SK-N-SH (cell line): Measurements from ENCODE around the gene S100A2. TPM values are rescaled to one million over a fixed set of nuclear protein-coding genes. Genes with fewer than 3 reads are reported as not detected.
"Not testable (repeated sequence)": the region's sequence is repeated elsewhere in the genome, so short reads cannot be mapped to it uniquely, and the experiment has no call there.

Experiments used
- CTCF ChIA-PET: fragments of 300-600, 350-600 bp; formaldehyde crosslinking; extraction: SDS; loops from one replicate; lab custom pipeline; 2021; lab: Yijun Ruan, JAX
- POLR2A ChIA-PET: fragments of 350-600 bp; sonication (Branson Sonifier 250); formaldehyde crosslinking; extraction: SDS; loops from one replicate; lab custom pipeline; 2020; ENCODE audit warnings: antibody characterized with exemption, inconsistent platforms; lab: Yijun Ruan, JAX
- DNase-seq: peaks from one replicate; pipeline ENCODE4 v3.0.0; 2012
- H2AFZ ChIP-seq: fragments of 200-600 bp; sonication (generic); 2 replicates; pipeline ENCODE4 v1.8.1; 2016; ENCODE audit warnings: antibody characterized with exemption, mild to moderate bottlenecking, low read depth
- H3F3A ChIP-seq: fragments of 200-600 bp; sonication (generic); replicated peaks from 2 replicates; pipeline ENCODE3; 2016; ENCODE audit warnings: antibody characterized with exemption, mild to moderate bottlenecking; ENCODE audit not compliant: insufficient read depth
- H3K27ac ChIP-seq, 2 experiments: fragments of 200-500 bp in 1 of 2; fragments of 200-600 bp in 1 of 2; sonication (Bioruptor generic) in 1 of 2; sonication (generic), shearing (Covaris generic) in 1 of 2; 2 replicates each; pipeline versions ENCODE4 v1.5.1 to v1.6.1; 2014 to 2016; ENCODE audit warnings: low read depth in 2 of 2, inconsistent platforms in 1 of 2, low read length in 1 of 2, mild to moderate bottlenecking in 1 of 2, mixed read lengths in 1 of 2
- H3K27me3 ChIP-seq: fragments of 200-600 bp; sonication (generic), shearing (Covaris generic); 2 replicates; pipeline ENCODE4 v1.6.1; 2016; ENCODE audit warnings: mixed run types; ENCODE audit not compliant: insufficient read depth
- H3K36me3 ChIP-seq, 2 experiments: fragments of 200-500 bp in 1 of 2; fragments of 200-600 bp in 1 of 2; sonication (Bioruptor generic) in 1 of 2; sonication (generic) in 1 of 2; replicated peaks in 1 of 2; 2 replicates each; pipeline versions ENCODE3 to v1.5.1; 2014 to 2016; ENCODE audit warnings: low read length in 1 of 2, mild to moderate bottlenecking in 1 of 2; ENCODE audit not compliant: insufficient read depth in 2 of 2, control insufficient read depth in 1 of 2
- H3K4me1 ChIP-seq, 2 experiments: fragments of 200-500 bp in 1 of 2; fragments of 200-600 bp in 1 of 2; sonication (Bioruptor generic) in 1 of 2; sonication (generic), shearing (Covaris generic) in 1 of 2; 2 replicates each; pipeline versions ENCODE4 v1.5.1 to v1.6.1; 2014 to 2016; ENCODE audit warnings: low read depth in 1 of 2, low read length in 1 of 2, mixed run types in 1 of 2; ENCODE audit not compliant: insufficient read depth in 2 of 2, control insufficient read depth in 1 of 2
- H3K4me2 ChIP-seq: fragments of 200-600 bp; sonication (generic), shearing (Covaris generic); 2 replicates; pipeline ENCODE4 v1.6.1; 2017; ENCODE audit warnings: mixed run types
- H3K4me3 ChIP-seq, 2 experiments: fragments of 200-500 bp in 1 of 2; fragments of 200-600 bp in 1 of 2; sonication (Bioruptor generic) in 1 of 2; sonication (generic), shearing (Covaris generic) in 1 of 2; 2 replicates each; pipeline versions ENCODE4 v1.5.1 to v1.8.1; 2014 to 2016; ENCODE audit warnings: low read depth in 2 of 2, inconsistent platforms in 1 of 2, low read length in 1 of 2, mild to moderate bottlenecking in 1 of 2, mixed read lengths in 1 of 2, moderate library complexity in 1 of 2
- H3K79me2 ChIP-seq: fragments of 200-600 bp; sonication (generic); 2 replicates; pipeline ENCODE4 v1.8.1; 2017; ENCODE audit warnings: mild to moderate bottlenecking; ENCODE audit not compliant: insufficient read depth
- H3K9ac ChIP-seq: fragments of 200-600 bp; sonication (generic); 2 replicates; pipeline ENCODE4 v1.6.1; 2017; ENCODE audit warnings: mixed run types
- H3K9me2 ChIP-seq: fragments of 200-600 bp; sonication (generic); 2 replicates; pipeline ENCODE4 v1.6.1; 2017; ENCODE audit warnings: mixed run types
- H3K9me3 ChIP-seq: fragments of 200-600 bp; sonication (generic); 2 replicates; pipeline ENCODE4 v1.6.1; 2017; ENCODE audit warnings: mixed run types, mild to moderate bottlenecking, moderate library complexity
- H4K20me1 ChIP-seq: fragments of 200-600 bp; sonication (generic); 2 replicates; pipeline ENCODE4 v1.6.1; 2017; ENCODE audit warnings: mild to moderate bottlenecking, mixed run types; ENCODE audit not compliant: insufficient read depth
- EP300 ChIP-seq, 2 experiments: IDR thresholded peaks; 2 replicates each; pipeline versions ENCODE4 v1.4.0 to v1.6.1; 2012; ENCODE audit warnings: borderline replicate concordance in 1 of 2, low read depth in 1 of 2, low read length in 1 of 2
- EZH2phosphoT487 ChIP-seq: fragments of 200-600 bp; sonication (generic); IDR thresholded peaks from 2 replicates; pipeline ENCODE4 v1.6.1; 2017; ENCODE audit warnings: low read depth, mixed run types, mild to moderate bottlenecking, antibody characterized with exemption, moderate library complexity, borderline replicate concordance
- IRF3 ChIP-seq: fragments of 150-350 bp; IDR thresholded peaks from 2 replicates; pipeline ENCODE4 v1.6.1; 2016; ENCODE audit warnings: mild to moderate bottlenecking, low read depth, low read length
- NFIC ChIP-seq: IDR thresholded peaks from 2 replicates; pipeline ENCODE4 v1.4.0; 2012; ENCODE audit warnings: borderline replicate concordance
- NRF1 ChIP-seq: IDR thresholded peaks from 2 replicates; pipeline ENCODE4 v1.6.1; 2012; ENCODE audit warnings: low read depth, mild to moderate bottlenecking, low read length
- POLR2AphosphoS5 ChIP-seq: IDR thresholded peaks from 2 replicates; pipeline ENCODE4 v1.6.1; 2012; ENCODE audit warnings: low read depth, low read length
- RAD21 ChIP-seq: IDR thresholded peaks from 2 replicates; pipeline ENCODE4 v1.6.1; 2012; ENCODE audit warnings: mild to moderate bottlenecking, low read length
- USF2 ChIP-seq: fragments of 150-350 bp; IDR thresholded peaks from 2 replicates; pipeline ENCODE4 v1.6.1; 2017; ENCODE audit warnings: antibody characterized with exemption, low read length, low read depth, borderline replicate concordance
- WGBS: methylation state at CpG from one replicate; pipeline ENCODE4 v1.1.6; 2017; ENCODE audit warnings: low lambda C conversion rate; 5-methylcytosine and 5-hydroxymethylcytosine counted together
- polyA plus RNA-seq, 3 experiments: library from polyadenylated mRNA; depleted of rRNA; stranded (reverse); fragments of >200 nt; gene quantifications; 2 replicates each; pipeline ENCODE4 v1.2.3, GENCODE V29; 2012
- TF ChIP-seq, protein P1 (sequence below): IDR thresholded peaks from 2 replicates; pipeline ENCODE4 v1.4.0; 2012; ENCODE audit warnings: low read depth, borderline replicate concordance

The S100A2 gene
- polyA plus RNA-seq, 1 of the 3 experiments (the other 2 are of a cell fraction): 31.4 TPM

DNA sequence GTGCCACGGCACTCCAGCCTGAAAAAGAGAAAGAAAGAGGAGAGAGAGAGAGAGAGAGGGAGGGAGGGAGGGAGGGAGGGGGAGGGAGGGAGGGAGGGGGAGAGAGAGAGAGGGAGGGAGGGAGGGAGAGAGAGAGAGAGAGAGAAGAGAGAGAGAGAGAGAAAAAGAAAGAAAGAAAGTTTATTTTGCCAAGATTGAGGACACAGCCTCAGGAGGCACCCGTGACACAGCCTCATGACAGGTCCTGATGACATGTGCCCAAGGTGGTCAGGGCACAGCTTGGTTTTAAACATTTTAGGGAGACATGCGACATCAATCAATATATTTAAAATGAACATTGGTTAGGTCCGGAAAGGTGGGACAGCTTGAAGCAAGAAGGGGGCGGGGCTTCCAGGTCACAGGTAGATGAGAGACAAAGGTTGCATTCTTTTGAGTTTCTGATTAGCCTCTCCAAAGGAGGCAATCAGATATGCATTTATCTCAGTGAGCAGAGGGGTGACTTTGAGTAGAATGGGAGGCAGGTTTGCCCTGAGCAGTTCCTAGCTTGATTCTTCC is 45.4 kb downstream of the S100A2 start:
- CTCF ChIA-PET: interaction anchor here (0.9 to 2.9 kb wide), 9 partner anchors 9 to 56 kb away, joined by 3 to 27 read pairs (median 4); partner anchors contain the start of gene S100A6
- H2AFZ ChIP-seq, DNase-seq, H3K9ac ChIP-seq, H3K27me3 ChIP-seq, H3K9me2 ChIP-seq, H3K4me2 ChIP-seq, H3K4me1 ChIP-seq, H4K20me1 ChIP-seq, H3F3A ChIP-seq, H3K27ac ChIP-seq, H3K79me2 ChIP-seq, H3K4me3 ChIP-seq, H3K36me3 ChIP-seq, H3K9me3 ChIP-seq: not testable (repeated sequence)
- POLR2A ChIA-PET: interaction anchor here (1.3 kb wide), 1 partner anchor 16 kb away, joined by 6 read pairs; the partner anchor contains the start of gene S100A6
- 92% methylated on average over 5 of the region's 5 CpGs for WGBS

- no peak overlapping the region for H3K4me2 ChIP-seq
- CTCF ChIA-PET: interaction anchor here (0.9 to 1.9 kb wide), 4 partner anchors 25 to 57 kb away, joined by 3 to 4 read pairs (median 4); no protein-coding TSS in a partner anchor
These were observed 46.4 kb downstream of the S100A2 start for GRCh38 chr1:153519242-153519641.

DNA sequence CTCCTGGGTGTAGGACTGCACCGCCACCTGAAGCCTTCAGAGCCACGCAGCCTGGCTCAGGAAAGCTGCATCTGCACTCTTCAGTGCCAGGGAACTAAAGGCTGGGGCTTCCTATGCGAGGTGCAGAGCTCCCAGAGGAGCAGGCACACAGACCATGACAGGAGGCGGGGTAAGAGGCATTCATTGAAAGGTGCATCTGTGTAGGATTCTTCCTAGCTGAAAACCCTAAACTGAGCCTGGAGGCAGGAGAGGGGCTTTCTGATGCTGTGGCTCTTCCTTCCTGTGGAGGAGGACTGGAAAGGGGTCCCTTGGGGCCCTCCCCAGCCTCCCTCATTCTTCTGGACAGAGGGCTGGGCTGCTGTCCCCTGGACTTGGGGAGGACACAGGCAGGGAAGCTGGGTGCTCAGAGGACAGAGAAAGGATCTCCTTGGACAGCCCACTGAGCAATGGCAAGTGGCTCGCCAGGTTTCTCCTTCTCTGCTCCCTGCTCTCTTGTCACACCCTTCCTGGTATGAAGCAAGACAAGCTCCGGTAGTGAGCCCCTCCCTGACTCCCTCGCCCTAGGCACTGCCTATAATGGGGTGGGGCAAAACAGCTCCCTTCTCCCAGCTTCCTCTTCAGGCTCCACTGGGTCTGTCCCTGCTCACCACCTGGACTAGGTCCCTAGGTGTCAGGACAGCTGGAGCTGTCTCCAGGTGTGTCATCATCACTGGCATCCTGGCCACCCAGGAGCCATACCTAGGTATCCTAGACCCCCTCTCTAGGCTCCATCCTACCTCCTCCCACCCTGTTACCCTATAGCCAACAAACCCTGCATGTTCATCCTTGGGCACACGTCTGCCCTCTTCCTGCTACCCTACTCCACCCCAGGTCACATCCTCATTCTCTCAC is 49.9 kb downstream of the S100A2 start:
- CTCF ChIA-PET: interaction anchor here (0.8 to 18.0 kb wide), 8 partner anchors 20 to 471 kb away, joined by 3 to 283 read pairs (median 4); partner anchors contain the start of genes RAB13 and S100A2
- WGBS: 75% methylated on average over 8 of the region's 8 CpGs
- no peak overlapping the region for H3K27ac ChIP-seq
- TF ChIP-seq, protein P1, sequence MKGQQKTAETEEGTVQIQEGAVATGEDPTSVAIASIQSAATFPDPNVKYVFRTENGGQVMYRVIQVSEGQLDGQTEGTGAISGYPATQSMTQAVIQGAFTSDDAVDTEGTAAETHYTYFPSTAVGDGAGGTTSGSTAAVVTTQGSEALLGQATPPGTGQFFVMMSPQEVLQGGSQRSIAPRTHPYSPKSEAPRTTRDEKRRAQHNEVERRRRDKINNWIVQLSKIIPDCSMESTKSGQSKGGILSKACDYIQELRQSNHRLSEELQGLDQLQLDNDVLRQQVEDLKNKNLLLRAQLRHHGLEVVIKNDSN: no peak
- no peak for TF ChIP-seq EZH2phosphoT487
- no peak for TF ChIP-seq EP300 (IDR thresholded peaks at IDR 0.05; ENCODE audit: borderline replicate concordance in 1 of 2, low read depth in 1 of 2, low read length in 1 of 2)
- no peak for TF ChIP-seq POLR2AphosphoS5
- TF ChIP-seq NRF1: no peak
- TF ChIP-seq NFIC: no peak
- no peak for TF ChIP-seq IRF3
- no peak for TF ChIP-seq USF2
- TF ChIP-seq RAD21: no peak

More at GRCh38 chr1:153519242-153519641, 46.4 kb downstream of the S100A2 start:
- H3K4me3 ChIP-seq: no peak overlapping the region
- POLR2A ChIA-PET: no interaction called here
- no peak overlapping the region for H3K27ac ChIP-seq
- H4K20me1 ChIP-seq: no peaks in the 10 kb centered on the region
- H3K9me2 ChIP-seq: no peaks in the 10 kb centered on the region
- H3F3A ChIP-seq: no peaks in the 10 kb centered on the region
- no peak overlapping the region for H3K9ac ChIP-seq
- H3K36me3 ChIP-seq: no peaks in the 10 kb centered on the region
- DNase-seq: no peak
- 72% methylated on average over 3 of the region's 3 CpGs for WGBS
- TF ChIP-seq POLR2AphosphoS5 (no peak), USF2 (no peak)
- no peaks in the 10 kb centered on the region for H3K27me3 ChIP-seq
- H3K79me2 ChIP-seq: no peaks in the 10 kb centered on the region
- no peaks in the 10 kb centered on the region for H3K9me3 ChIP-seq
- H2AFZ ChIP-seq: no peak overlapping the region
- peaks cover 0 to 6% of the 10 kb centered on the region in 2 experiments; a peak in 1 of 4 replicates for H3K4me1 ChIP-seq

More for the DNA sequence above, 49.9 kb downstream of the S100A2 start:
- Histone ChIP-seq H3K9me2 (no peaks in the 10 kb centered on the region), H3K36me3 (no peaks in the 10 kb centered on the region), H3K4me1 (peaks cover 0 to 2% of the 10 kb centered on the region in 2 experiments; a peak in 1 of 4 replicates), H3F3A (no peaks in the 10 kb centered on the region), H2AFZ (no peak overlapping the region), H3K9ac (no peak overlapping the region), H3K27me3 (no peaks in the 10 kb centered on the region), H4K20me1 (no peaks in the 10 kb centered on the region), H3K9me3 (no peaks in the 10 kb centered on the region), H3K4me2 (no peak overlapping the region), H3K4me3 (no peak overlapping the region), H3K79me2 (no peaks in the 10 kb centered on the region)
- no peak for DNase-seq
- POLR2A ChIA-PET: no interaction called here
